Islet precursor cell (in vitro differentiated cells): ENCODE data around the gene VOPP1.
"Not testable (repeated sequence)": the region's sequence is repeated elsewhere in the genome, so short reads cannot be mapped to it uniquely, and the experiment has no call there.

Source experiments
- DNase-seq: peaks from one replicate; pipeline ENCODE4 v3.0.0-alpha.2; 2018

Gene VOPP1

GRCh38 chr7:55484834-55485233 is 87.5 kb downstream of the VOPP1 start:
- peak; percentile 27 for DNase-seq

- DNase-seq = peak; percentile 40
These were observed 88.1 kb downstream of the VOPP1 start for GRCh38 chr7:55484241-55484640.

GRCh38 chr7:55483046-55483445 is 89.3 kb downstream of the VOPP1 start:
- DNase-seq = peak; percentile 37

- DNase-seq = peak; percentile 38
These were observed 91.1 kb downstream of the VOPP1 start for GRCh38 chr7:55481155-55481554.

- no peak for DNase-seq
These were observed 93.6 kb downstream of the VOPP1 start for GRCh38 chr7:55478700-55479099.

GRCh38 chr7:55477781-55478374 is 94.4 kb downstream of the VOPP1 start:
- DNase-seq = peak; percentile 49

GRCh38 chr7:55476852-55477780 is 95.2 kb downstream of the VOPP1 start:
- peak; percentile 41 for DNase-seq

GRCh38 chr7:55475855-55476803 is 96.2 kb downstream of the VOPP1 start:
- DNase-seq = peak; percentile 24

- DNase-seq = peak; percentile 29
These were observed 97.1 kb downstream of the VOPP1 start for GRCh38 chr7:55474944-55475854.

GRCh38 chr7:55473932-55474331 is 98.4 kb downstream of the VOPP1 start:
- DNase-seq = no peak

- DNase-seq = peak; percentile 31
These were observed 99.2 kb downstream of the VOPP1 start for GRCh38 chr7:55472928-55473725.

- DNase-seq = not testable (repeated sequence)
These were observed 99.9 kb downstream of the VOPP1 start for GRCh38 chr7:55472406-55472805.

- DNase-seq = not testable (repeated sequence)
These were observed 100.7 kb downstream of the VOPP1 start for GRCh38 chr7:55471594-55471993.

- DNase-seq = no peak
These were observed 102.0 kb downstream of the VOPP1 start for GRCh38 chr7:55470261-55470660.

GRCh38 chr7:55469721-55470120 is 102.6 kb downstream of the VOPP1 start:
- no peak for DNase-seq

GRCh38 chr7:55469271-55469681 is 103.0 kb downstream of the VOPP1 start:
- no peak for DNase-seq

GRCh38 chr7:55468495-55468894 is 103.8 kb downstream of the VOPP1 start:
- no peak for DNase-seq

GRCh38 chr7:55467047-55467593 is 105.2 kb downstream of the VOPP1 start:
- no peak for DNase-seq

- no peak for DNase-seq
These were observed 106.6 kb downstream of the VOPP1 start for GRCh38 chr7:55465691-55466090.

GRCh38 chr7:55464422-55464821 is 107.9 kb downstream of the VOPP1 start:
- no peak for DNase-seq
